Sigmoid colon (tissue), 3 donors: ENCODE data around the gene RPL19.

Experiments
- POLR2A ChIP-seq, 2 donors: fragments of 450-650 bp; IDR thresholded peaks; one replicate each; pipeline ENCODE4 v1.6.1; 2016; ENCODE audit warnings: antibody characterized with exemption in 2 of 2, mild to moderate bottlenecking in 2 of 2, moderate library complexity in 2 of 2
- TF ChIP-seq, protein P1 (sequence below), 4 experiments: fragments of 450-650 bp in 3 of 4; fragments of 200-600 bp in 1 of 4; IDR thresholded peaks; one replicate each; pipeline ENCODE4 v1.5.1; 2016 to 2019; ENCODE audit warnings: antibody characterized with exemption in 4 of 4, mild to moderate bottlenecking in 3 of 4, moderate library complexity in 2 of 4

DNA sequence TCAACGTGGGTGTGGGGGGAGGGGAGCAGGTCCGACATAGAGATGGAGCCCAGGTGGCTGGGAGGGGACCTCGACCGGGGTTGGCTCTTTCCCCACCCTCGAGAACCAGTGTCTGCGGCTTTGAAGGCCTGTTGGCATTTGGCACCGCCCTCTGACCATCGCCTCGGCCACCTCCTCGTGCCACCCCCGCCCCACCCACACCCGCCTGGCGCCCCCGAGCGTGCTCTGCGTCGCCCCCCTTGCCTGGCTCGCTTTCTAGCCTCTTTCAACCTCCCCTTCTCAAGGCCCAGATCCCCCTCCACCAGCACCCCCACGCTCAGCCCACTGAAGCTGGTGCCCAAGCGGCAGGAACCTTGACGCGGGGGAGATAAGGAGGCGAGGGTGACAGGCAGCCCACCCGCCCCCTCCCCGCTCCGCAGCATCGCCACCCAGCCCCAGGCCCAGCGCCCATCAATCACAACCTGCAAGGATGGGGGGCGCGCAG, 3.2 kb upstream of the RPL19 start:
- TF ChIP-seq, protein P1, sequence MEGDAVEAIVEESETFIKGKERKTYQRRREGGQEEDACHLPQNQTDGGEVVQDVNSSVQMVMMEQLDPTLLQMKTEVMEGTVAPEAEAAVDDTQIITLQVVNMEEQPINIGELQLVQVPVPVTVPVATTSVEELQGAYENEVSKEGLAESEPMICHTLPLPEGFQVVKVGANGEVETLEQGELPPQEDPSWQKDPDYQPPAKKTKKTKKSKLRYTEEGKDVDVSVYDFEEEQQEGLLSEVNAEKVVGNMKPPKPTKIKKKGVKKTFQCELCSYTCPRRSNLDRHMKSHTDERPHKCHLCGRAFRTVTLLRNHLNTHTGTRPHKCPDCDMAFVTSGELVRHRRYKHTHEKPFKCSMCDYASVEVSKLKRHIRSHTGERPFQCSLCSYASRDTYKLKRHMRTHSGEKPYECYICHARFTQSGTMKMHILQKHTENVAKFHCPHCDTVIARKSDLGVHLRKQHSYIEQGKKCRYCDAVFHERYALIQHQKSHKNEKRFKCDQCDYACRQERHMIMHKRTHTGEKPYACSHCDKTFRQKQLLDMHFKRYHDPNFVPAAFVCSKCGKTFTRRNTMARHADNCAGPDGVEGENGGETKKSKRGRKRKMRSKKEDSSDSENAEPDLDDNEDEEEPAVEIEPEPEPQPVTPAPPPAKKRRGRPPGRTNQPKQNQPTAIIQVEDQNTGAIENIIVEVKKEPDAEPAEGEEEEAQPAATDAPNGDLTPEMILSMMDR (IDR thresholded peaks at IDR 0.05), result no peak
- TF ChIP-seq POLR2A (IDR thresholded peaks at IDR 0.05), result no peak
